Measurements from ENCODE around the gene TRIM74.
"Not testable (repeated sequence)": the region's sequence is repeated elsewhere in the genome, so short reads cannot be mapped to it uniquely, and the experiment has no call there.

Gene TRIM74

DNA sequence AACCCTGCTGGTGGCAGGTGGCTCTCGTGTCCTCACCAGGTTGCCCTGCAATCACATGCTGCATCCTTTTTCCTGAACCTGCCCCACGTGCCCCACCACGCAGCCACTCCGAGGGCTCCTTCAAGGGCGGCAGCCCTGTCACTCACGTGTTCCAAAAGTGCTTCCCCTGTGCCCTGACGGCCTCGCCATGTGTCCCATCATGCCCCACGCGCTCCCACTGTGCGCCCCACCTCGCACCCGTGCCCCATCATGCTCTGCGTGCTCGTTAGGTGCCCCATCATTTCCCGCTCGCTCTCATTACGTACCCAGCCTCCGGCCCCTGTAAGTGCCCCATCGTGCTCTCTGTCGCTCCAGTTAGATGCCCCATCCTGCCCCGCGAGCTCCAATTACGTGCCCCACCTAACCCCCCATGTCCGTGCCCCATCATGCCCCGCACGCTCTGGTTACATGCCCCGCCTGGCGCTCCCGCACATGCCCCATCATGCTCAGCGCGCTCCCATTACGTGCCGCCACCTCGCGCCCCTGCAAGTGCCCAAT lies at the start of gene TRIM74:
TSS of gene TRIM74 (minus strand) at position 487 of the 537 bp plus-strand sequence. CDS start 3,309 bp downstream, outside the sequence.
- intact Hi-C loops (cut with DNase I): not testable (repeated sequence)

DNA sequence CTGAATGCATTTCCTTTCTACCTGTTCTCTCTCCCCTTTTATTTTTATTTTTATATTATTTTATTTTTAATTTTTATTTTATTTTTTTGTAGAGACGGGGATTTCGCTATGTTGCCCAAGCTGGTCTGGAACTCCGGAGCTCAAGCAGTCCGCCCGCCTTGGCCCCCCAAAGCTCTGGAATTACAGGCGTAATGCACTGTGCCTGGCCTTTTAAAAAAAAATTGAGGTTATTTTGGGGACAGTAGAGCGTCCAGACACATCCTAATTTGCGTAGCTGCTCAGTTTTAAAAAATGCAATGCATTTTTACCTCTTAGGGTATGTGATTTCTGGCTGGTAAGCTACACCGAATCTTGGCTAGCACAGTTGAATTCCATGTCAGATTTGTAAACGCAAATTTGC lies 37.2 kb upstream of the TRIM74 start:
- intact Hi-C loops (cut with DNase I): not testable (repeated sequence)

More for the DNA sequence above, at the start of gene TRIM74:
- DNase-seq: peak in 2 of 42 donors; percentile 3 to 11

DNA sequence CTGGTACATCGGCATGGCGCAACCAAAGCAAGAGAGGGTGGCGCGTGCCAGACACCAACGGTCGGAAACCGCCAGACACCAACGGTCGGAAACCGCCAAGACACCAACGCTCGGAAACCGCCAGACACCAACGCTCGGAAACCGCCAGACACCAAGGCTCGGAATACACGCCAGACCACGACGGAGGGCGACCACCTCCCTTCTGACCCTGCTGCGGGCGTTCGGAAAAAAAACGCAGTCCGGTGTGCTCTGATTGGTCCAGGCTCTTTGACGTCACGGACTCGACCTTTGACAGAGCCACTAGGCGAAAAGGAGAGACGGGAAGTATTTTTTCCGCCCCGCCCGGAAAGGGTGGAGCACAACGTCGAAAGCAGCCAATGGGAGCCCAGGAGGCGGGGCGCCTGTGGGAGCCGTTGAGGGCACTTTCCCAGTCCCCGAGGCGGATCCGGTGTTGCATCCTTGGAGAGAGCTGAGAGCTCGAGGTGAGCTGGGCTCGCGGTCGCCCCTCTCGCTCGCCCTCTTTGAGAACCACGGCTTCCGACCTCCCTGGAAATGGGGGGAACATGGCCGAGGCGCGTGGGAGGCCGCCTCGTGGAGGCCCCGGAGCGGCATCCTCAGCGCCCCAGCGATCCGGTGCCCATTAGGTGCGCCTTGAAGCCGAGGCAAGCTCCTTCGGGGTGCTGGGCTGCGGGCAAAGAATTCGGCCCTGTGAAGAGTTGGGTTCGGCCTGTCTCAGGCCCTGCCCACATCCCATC lies 36.6 kb upstream of the TRIM74 start:
- DNase-seq: peak; percentile 69 to 98 (median 94)
- intact Hi-C loops (cut with DNase I): not testable (repeated sequence)

More for the DNA sequence above, 37.2 kb upstream of the TRIM74 start:
- peak in 23 of 42 donors; percentile 1 to 50 (median 15) for DNase-seq

DNA sequence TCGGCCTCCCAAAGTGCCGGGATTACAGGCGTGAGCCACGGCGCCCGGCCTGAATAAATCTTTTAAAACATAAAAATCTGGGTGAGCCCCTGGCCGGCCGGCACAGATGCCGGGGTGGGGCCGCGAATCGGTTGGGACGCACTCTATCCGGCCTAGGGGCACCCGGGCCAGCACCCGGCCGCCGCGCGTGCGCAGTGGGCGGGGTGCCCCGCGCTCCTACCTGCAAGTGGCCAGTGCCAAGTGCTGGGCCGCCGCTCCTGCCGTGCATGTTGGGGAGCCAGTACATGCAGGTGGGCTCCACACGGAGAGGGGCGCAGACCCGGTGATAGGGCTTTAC lies 36.1 kb upstream of the TRIM74 start:
- peak; percentile 16 to 86 (median 70) for DNase-seq
- intact Hi-C loops (cut with DNase I): not testable (repeated sequence)

DNA sequence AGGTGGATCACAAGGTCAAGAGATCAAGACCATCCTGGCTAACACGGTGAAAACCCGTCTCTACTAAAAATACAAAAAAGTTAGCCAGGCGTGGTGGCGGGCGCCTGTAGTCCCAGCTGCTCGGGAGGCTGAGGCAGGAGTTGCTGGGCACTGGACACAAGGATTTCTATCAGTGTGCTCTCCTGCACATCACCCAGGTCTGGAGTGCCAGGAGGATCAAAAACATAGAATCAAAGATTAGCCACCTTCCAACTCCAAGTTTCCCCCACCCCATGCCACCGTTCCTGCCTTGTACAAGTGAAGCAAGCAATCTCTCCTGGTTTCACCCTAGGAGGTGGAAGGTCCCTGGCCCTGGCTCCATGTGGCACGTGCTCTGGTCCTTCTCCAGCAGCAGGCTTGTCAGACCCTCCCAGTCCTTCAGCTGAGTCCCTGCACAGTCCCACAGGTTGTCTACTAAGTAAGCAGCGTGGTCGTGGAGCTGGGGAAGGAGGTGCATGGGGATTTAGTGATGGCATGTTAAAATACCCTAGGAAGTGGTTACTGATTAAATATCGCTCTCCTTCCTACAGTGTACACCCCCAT lies 28.7 kb upstream of the TRIM74 start:
- DNase-seq; intact Hi-C loops (cut with DNase I): not testable (repeated sequence)

DNA sequence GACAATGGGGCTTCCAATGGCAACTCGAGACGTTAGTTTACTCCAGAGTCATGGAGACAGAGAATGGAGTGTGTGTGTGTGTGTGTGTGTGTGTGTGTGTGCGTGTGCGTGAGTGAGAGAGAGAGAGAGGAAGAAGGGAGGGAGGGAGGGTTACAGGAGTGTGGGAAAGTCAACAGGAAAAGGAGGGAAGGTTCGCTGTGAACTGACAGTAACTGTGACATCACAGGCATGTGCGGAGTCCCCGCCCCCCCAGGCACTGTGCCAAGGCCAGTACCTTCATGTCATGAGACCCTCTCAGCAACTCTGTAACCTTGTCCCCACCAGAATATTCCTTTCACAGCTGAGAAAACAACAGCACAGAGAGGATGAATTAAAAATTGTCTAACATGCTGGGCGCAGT lies 28.2 kb upstream of the TRIM74 start:
- intact Hi-C loops (cut with DNase I); DNase-seq: not testable (repeated sequence)

DNA sequence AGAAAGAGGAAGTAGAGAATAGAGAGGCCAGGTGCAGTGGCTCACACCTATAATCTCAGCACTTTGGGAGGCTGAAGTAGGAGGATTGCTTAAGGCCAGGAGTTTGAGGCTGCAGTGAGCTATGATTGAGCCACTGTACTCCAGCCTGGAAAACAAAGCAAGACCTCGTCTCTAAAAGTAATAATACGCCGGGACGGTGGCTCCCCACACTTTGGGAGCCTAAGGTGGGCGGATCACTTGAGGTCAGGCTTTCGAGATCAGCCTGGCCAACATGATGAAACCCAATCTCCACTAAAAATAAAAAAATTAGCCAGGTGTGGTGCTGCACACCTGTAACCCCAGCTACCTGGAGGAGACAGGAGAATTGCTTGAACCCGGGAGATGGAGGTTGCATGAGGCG lies 26.2 kb upstream of the TRIM74 start:
- intact Hi-C loops (cut with DNase I): not testable (repeated sequence)
- DNase-seq: peak in 2 of 42 donors; percentile 2 to 3

DNA sequence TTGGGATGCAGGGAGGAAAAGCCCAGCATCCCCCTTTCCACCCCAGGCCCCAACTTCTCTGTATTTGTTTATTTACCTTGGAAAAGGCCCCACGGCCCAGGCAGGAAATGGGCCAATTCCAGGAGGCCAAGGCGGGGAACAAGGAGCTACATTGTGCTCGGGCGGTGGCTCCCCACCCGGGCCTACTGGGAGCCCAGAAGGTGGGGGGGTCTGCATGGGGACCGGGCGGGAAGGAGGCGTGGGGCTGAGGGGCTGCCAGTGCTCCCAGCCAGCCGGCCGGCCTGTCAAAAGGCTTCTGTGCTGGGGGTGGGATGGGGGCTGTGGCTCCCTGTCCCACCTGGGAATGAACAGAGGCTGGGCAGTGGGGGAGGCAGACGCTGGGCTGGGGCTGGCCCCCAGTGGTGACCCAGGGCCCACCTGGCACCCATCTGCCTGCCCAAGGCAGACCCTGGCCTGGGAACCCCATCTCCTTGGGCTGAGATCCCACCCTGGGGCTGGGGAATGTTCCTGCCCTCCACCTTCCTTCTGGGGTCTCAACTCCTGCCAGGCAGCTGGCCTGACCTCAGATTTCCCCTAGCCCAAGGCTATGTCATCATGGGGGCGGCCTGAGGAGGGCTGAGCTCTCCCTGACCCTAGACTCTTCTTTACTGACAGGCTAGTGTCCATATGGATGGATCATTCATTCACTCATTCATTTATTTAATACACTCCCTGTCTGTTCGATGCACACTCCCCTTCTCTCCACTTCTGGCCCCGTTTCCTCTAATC lies 21.1 kb upstream of the TRIM74 start:
- intact Hi-C loops (cut with DNase I): not testable (repeated sequence)
- peak; percentile 10 to 81 (median 59) for DNase-seq

DNA sequence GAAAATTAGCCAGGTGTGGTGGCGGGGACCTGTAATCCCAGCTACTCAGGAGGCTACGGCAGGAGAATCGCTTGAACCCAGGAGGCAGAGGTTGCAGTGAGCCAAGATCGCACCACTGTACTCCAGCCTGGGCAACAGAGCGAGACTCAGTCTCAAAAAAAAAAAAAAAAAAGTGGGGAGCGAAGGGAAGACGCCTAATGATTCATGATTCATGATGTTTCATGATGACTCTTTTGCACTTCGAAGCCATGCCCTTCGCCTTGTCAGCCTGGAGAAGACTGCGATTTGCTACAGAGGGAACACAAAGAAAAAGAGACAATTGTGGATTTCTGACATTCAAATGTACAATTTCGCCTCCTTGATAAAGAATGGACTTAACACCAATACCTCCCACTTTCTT lies 12.8 kb upstream of the TRIM74 start:
- DNase-seq; intact Hi-C loops (cut with DNase I): not testable (repeated sequence)

DNA sequence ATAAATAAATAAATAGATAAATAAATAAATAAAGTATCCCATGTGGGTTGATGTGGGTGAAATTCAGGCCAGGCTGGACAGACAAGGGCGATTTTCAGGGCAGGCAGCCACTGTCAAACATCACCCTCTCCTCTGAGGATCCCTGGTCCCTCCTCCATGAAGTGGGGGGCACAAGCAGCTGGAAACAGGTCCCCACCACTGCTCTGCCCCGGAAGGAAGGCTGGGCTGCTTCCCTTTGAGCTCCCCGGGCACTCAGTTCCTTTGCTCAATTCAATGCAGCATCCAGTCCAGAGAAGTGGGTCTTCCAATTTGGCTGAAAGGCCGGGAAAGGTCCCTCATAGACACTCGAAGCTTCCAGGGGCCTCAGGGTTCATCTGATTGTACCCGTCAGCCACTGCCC lies 11.1 kb upstream of the TRIM74 start:
- intact Hi-C loops (cut with DNase I); DNase-seq: not testable (repeated sequence)

DNA sequence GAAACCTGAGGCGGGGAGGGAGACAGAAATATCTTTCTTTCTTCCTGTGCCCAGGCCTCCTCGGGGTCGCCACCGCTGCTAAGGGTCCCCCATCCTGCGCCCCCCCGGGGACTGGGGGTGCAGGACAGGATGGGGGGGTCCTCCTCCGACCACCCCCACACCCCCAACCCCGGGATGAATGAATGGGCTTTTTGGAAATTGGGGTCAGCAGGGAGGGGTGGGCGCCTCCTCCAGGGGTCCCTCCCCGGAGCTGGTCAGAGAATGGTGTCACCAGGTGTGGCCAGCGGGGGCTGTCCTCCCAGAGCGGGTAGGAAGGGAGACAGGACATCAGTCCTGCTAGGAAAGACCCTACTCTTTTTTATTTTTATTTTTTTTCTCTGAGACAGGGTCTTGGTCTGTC lies 7.2 kb upstream of the TRIM74 start:
- intact Hi-C loops (cut with DNase I): not testable (repeated sequence)
- DNase-seq: peak in 1 of 42 donors; percentile 4

DNA sequence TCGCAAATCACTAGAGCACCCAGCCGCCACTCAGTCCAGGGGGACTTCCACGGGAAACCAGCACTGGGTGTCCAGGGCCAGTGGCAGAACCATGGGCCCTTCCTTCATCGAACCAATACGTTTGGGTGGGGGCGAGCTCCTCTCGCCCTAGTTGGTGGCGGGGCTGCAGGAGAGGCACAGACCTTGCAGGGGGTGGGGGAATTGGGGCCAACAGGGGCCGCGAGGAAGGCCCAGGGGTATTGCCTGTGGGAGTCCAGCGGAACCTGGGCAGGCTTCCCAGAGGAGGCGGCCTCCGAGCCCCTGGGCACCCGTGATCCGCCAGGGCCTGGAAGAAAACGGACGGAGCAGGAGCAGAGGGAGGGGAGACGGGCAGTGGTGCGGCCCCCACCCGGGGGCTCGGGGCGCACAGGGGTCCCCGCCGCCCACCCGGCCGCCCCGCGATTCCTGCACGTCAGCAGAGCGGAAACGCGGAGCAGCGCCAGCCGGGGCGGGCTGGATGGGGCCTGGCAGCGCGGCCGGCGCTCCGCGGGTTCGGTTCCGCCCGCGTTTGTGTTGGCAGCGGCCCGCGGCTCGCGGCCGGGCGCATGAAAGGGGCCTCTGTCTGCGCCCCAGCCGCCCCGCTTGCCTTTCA lies 6.5 kb upstream of the TRIM74 start:
- intact Hi-C loops (cut with DNase I): not testable (repeated sequence)
- DNase-seq: peak in 4 of 42 donors; percentile 2 to 12 (median 4)

DNA sequence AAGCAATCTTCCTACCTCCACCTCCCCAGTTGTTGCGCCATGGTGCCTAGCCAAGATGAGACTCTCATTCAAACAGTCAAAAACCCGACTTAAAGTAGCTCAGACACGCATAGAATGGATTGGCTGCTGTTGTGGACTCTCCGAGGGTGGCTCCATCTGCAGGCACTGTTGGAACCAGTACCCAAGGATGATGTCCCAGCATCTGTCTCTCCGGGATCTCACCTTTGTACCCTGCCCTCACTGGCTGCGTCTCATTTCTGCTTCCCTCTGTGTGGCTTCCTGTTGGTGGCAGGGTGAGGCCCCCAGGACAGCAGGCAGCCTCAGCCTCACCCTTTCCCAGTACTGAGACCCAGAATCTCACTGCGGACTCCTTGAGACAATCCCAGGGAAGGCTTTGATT lies 5.5 kb upstream of the TRIM74 start:
- intact Hi-C loops (cut with DNase I); DNase-seq: not testable (repeated sequence)

DNA sequence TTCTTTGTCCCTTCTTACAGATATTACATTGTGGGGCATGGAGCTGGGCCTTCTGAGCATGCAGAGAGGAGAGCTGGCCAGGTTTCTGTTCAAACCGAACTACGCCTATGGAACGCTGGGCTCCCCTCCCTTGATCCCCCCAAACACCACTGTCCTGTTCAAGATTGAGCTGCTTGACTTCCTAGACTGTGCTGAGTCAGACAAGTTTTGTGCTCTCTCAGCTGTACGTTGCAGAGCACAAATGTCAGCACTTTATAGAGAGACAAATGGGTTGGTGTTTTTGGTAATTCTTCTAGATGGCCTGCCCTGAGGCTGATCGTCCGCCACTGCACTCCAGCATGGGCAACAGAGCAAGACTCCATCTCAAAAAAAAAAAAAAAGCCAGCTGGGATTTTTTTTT lies 2.2 kb upstream of the TRIM74 start:
- DNase-seq; intact Hi-C loops (cut with DNase I): not testable (repeated sequence)

DNA sequence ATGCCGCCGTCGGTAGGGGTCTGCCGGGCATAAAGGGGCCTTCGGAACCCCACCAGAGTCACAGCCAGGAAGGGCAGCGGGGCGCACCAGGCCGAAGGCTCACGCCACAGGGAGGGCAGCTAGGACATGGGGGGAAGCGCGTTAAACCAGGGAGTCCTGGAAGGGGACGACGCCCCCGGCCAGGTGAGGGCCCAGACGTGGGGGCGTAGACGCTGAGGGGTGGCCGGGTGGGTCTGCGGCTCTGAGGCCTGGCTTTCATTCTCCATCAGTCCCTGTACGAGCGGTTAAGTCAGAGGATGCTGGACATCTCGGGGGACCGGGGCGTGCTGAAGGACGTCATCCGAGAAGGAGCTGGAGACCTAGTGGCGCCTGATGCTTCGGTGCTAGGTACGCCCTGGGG lies 422 bp upstream of the TRIM74 start:
- intact Hi-C loops (cut with DNase I); DNase-seq: not testable (repeated sequence)

DNA sequence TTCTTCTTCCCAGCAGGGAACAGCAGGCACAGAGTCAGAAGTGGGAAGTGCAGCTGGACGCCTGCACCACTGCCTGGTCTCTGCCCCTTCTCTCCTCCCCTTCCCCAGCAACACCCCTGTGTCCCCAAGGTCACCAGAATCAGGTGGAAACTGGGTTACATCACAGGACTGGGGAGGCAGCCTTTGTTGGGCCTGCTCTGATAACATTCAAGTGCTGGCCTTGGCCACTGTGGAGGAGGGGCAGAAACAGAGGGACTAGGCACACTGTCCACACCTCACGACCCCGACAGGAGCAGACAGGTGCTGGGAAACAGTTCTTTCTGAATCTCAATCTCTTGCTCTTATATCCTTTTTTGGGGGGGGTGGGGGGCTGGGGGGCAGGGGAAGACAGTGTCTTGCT lies 2.4 kb downstream of the TRIM74 start:
- intact Hi-C loops (cut with DNase I): not testable (repeated sequence)
- peak in 2 of 42 donors; percentile 4 to 10 for DNase-seq

DNA sequence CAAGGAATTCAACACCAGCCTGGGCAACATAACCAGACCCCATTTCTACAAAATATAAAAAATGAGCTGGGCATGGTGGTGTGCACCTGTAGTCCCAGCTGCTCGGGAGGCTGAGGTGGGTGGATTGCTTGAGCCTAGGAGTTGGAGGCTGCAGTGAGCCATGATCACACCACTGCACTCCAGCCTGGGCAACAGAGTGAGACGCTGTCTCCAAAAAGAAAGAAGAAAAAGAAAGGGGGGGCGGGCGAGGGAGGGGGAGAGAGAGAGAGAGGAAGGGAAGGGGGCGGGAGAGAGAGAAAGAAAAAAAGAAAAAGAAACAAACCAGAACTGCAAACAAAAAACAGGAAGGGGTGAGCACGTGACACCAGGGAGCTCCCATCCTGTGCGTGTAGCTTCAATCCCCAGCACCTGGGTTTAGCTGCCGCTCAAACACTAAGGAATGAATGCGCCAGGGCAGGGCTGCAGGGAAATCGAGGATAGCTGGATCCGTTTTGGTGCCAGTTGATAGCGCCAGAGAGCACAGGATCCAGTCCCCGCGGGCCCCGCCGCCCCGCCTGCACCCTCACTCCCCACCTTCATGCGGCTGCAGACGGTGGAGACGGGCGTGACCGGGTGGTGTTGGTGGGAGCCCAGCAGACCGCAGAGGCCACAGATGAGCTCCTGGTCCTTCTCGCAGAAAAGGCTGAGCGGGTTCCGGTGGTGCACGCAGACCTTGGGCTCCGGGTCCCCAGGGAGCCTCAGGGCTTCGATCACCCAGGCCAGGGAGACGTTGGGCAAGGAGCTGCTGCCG lies 3.9 kb downstream of the TRIM74 start:
- intact Hi-C loops (cut with DNase I); DNase-seq: not testable (repeated sequence)

DNA sequence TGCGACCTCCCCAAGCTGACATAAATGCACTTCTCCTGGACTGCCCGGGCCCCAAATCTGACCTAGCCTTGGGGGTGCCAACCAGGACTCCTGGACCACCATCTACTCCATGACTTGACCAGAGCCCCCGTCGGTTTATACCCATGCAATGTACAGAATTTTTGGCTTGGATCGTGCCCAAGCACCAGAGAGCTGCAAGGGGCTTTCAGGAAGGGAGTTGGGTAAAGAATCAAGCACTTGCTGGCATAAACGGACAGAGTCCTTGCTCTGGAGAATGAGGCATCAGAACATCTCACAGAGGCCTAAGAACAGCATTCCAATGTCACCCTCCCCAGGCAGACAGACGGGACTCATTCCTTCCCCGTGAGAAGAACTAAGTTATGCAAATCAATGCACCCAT lies 6.2 kb downstream of the TRIM74 start:
- DNase-seq; intact Hi-C loops (cut with DNase I): not testable (repeated sequence)

All from head of caudate nucleus (tissue), 42 donors.